HG03103 (cell line): ENCODE results near the gene HCN1.
"Not testable (repeated sequence)": the region's sequence is repeated elsewhere in the genome, so short reads cannot be mapped to it uniquely, and the experiment has no call there.

ENCODE experiments used
- ATAC-seq: cut with Tn5 transposase; IDR thresholded peaks from one replicate; pipeline ENCODE4 v1.9.1; 2021; ENCODE audit warnings: low read depth; ENCODE audit not compliant: unreplicated experiment

Gene HCN1

DNA sequence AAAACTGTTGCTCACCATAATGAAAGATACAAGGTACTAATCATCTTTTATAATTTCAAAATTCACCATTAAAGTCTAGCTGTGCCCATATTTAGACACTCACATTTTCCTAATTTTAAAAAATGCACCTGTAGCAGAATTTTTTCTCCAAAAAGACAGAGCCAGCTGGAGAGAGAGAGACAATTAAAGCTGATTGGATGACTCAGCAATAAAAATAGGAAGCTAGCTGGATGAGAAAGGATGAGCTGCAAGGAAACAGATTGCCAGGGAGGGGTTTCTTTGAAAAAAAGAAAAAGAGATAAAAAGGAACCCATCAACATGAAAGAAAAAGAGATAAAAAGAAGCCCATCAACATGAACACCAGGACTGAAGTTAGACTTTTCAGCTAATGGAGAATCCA lies 73.8 kb downstream of the HCN1 start:
- ATAC-seq: no peak

DNA sequence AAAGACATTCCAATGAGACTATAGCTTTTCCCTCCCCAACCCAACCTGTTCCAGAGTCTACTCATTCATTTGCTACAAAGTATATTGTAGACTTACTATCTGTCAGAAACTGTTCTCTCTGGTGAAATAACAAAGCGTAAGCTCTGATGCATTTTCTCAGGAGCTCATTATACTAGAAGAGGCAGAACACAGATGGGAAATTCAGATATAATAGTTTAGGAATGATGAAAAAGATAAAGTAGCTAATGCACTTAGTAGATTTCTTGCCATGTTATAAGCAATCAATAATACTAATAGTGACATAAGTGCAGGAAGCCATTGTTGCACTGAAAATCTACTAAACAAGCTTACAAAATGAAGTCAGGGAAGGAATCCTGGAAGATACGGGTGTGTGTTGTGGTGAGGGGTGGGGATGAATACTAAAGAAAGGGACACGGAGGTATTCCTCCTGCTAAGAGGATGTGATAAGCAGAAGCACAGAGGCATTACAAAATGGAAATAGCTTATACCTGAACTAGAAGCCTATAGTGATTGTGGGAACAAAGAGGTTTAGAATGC lies 78.2 kb downstream of the HCN1 start:
- ATAC-seq: no peak

DNA sequence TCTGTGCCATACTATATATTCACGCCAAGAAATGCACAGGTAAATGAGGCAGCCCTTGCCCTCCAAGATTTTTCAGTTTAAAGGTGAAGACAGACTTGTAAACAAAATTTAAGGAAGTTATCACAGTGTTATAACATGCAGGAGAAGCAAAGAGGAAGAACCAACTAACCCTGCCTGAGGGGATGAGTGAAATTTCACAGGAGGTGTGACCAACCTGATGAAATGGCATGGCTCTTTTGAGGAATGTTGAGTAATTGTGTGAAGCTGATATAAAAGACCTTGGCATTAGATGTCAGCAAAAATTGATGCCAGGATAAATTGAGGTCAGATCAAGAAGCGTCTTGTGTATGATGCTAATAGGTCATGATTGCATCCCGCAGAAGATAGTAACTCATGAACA lies 86.5 kb downstream of the HCN1 start:
- no peak for ATAC-seq

DNA sequence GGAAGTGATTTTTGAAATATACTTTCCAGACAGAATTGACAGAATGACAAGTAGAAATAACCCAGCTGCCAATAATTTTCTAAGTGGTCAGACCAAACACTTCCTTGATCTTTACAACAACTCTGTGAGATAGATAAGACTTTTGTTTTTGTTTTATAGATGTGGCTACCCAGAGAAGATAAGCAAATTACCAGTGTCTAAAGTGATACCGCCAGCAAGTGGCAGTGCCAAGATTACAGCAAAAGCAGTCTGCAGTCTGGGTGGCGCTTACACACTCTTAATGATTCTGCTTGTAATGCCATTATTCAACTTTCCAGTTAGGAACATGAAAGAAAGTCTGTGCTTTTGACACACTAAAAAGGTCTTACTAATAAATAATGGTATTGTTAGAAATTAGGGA lies 92.1 kb downstream of the HCN1 start:
- no peak for ATAC-seq

DNA sequence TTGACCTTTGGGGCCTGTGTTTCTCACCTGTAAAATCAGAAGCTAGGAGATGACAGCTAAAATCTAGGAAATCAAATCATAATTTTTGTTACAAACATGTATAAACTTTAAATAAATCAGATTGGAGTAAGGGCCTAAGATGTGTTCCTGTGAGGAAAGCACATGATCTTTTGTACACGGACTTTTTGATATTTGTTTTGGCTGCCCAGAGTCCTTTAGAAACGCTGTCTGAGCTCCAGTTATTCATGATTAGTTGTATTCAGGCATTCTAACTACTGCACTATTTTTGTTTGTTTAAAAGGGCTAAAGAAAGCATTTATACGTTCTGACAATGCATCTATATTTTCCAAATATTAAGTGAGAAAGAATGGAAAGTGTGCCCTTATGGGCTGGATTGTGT lies 94.8 kb downstream of the HCN1 start:
- ATAC-seq: no peak

DNA sequence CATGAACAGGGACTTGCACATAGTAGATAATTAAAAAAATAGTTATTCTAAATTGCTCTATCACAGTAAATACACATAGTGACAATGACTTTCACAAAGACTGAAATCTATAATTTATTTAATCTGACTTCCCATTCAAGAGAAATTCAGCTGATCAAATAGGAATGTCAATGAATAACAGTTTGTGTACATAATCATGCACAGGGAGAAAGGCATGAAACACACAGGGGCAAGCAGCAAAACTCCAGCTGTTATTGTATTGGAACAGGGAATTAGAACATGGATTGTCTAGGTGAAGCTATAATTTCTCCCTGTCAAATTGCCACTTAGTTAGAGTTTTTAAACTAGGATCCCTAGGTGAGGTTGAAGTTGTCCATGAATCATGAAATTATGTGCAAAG lies 99.9 kb downstream of the HCN1 start:
- no peak for ATAC-seq

DNA sequence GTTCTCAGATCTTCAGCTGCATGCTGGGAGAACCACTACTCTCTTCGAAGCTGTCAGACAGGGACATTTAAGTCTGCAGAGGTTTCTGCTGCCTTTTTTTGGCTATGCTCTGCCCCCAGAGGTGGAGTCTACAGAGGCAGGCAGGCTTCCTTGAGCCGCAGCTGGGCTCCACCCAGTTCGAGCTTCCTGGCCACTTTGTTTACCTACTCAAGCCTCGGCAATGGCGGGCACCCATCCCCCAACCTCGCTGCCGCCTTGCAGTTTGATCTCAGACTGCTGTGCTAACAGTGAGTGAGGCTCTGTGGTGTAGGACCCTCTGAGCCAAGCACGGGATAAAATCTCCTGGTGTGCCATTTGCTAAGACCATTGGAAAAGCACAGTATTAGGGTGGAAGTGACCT lies 110.2 kb downstream of the HCN1 start:
- ATAC-seq: not testable (repeated sequence)

DNA sequence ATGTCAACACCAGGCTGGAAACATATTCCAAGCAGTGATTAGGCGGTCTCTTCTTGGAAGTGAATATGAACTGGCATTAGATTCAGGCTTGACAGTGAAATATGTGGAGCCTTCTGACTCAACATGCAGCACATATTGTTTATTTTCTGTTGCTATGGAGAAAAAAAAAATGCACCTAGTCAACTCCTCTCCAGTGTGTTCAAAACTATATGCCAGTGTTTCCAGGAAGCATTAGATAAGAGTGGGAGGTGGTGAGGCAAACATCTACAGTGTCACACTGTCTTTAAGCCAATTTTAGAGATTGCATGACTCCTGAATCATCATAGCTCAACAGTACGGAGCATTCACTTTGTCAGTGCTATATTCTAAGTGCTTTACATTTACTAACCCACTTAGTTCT lies 117.9 kb downstream of the HCN1 start:
- ATAC-seq: no peak

DNA sequence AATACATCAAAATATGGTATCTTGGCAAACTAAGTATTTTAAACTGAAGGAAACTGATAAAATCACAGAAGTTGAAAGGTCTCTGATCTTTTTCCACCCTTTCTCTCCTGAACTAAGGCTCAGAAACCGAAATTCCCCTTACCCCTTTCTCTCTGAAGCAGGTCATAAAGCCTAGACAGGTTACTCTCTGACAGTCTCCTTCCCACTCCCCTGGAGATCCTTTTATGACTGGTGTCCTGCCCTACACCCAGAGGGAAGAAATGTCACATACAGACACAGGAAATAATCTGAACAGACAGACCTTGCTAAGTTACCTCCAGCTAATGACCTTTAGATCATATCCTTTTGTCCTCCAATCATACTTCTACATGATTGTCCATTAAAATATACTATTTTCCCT lies 127.4 kb downstream of the HCN1 start:
- ATAC-seq: no peak

DNA sequence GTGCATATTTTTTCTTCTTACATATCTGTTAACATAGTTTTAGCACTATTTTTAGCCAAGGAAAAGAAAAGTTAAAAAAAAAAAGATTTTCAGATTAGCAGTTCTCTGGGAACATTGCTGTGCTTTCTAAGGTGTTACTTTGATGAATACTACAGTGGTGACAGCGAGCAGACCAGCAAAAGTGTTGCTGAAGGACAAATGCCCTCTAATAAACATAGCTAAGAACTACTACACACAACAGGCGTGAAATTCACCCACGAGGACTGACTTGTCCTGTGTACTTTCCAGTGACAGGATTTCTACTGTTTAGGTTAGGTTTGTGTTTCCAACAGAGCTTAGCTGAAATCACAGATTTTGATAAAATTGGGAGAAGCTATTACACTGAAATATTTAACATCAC lies 153.8 kb downstream of the HCN1 start:
- no peak for ATAC-seq

DNA sequence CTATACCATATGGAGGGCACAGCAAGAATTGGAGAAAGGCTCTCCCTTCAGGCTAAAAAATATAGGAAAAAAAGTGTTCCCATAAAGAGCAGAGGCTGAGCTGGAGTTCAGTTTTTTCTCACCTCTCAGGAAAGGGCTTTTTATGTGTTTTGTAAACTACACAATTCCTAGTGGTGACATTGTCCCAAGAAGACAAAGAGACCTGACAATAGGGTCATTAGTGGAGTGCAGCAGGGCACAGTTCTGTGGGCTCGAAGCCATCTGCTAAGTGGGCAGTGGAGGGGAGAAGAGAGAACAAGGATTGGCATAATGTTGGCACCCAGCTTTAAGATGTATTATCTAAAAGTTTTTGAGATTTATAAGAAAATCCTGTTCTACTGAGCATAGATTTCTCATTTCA lies 162.5 kb downstream of the HCN1 start:
- ATAC-seq: no peak

DNA sequence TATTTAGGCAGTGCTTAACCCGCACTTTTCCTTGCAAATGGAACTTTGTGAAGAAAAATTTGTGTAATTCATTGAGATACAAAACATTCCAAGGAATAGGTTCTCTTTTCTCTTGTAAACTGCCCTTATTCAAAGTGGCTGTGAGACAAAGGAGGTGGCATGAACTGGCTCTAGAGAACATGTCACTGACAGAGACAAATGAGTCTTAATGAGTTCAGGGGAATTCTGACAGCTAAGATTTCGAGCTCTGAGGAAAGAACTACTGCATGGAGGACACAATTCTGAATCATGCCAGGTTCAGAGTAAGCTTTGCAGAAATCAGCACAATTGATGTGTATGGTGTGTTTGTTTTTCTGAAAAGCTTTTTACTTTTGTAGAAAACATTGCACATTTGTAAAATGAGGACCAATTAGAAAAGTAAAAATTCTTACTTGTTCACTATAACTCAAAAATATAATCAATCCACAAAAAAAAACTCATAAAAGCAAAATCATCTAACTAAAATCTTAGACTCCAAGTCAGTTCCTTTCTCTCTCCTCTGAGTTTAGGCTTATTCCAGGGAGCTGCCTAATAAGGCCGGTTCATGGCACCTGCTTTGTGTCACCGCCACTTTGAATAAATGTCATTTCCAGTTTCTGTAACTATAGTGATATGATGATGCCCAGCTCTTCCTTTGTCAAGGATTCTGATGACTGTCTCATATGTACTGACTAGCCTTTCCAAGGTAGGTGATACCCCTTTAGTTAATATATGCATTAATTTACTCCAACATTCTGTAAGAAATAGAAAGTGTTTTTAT lies 163.2 kb downstream of the HCN1 start:
- ATAC-seq: no peak

DNA sequence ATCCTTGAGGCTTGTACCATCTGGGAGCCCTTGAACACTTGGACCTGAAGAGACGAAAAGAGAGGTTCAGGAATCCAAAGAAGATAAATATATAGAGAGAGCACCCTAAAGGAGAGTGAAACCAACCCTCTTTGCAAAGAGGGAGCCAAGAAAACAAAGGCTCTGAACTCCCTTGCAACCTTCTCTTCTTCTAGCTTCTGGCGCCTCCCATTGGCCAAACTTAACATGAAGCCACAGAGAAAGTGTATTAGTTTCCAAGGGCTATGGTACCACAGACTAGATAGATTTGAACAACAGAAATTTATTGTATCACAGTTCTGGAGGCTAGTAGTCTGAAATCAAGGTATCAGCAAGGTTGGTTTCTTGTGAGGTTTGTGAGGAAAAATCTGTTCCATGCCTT lies 175.1 kb downstream of the HCN1 start:
- no peak for ATAC-seq

DNA sequence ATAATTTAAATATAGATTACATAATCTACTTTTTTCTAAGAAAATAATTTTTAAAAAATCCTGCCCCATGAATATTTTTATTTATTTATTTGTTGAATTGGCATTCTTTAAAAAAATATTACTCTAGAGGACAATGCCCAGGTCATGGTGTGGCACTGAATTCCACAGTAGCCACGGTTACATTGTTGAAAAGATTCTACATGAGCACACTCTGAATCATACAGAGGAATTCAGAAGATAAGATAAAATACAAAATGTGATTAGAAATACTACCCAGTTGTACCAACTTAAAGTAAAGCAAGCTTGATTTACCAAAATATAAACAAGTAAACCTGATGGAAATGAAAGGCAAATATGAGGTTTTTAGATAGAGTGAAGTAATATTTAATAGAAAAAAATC lies 183.7 kb downstream of the HCN1 start:
- no peak for ATAC-seq

DNA sequence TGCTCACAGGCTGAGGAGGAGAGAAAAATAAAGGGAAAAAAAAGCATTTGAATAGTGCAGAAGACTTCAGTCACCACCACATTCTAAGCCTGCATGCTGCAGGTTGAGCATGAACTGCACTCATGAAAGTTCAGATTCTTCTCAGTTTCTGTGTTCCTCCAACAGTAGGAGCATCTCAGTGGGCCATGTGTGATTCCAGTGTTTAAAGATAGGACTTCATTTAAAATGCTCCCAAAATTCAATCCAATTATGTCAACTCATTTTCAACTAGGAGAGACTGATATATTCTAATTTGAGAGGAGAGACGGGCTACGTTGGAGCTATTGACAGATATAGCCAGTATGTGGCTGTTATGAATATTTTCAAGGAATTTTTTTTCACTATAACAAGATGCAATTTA lies 186.8 kb downstream of the HCN1 start:
- ATAC-seq: no peak

DNA sequence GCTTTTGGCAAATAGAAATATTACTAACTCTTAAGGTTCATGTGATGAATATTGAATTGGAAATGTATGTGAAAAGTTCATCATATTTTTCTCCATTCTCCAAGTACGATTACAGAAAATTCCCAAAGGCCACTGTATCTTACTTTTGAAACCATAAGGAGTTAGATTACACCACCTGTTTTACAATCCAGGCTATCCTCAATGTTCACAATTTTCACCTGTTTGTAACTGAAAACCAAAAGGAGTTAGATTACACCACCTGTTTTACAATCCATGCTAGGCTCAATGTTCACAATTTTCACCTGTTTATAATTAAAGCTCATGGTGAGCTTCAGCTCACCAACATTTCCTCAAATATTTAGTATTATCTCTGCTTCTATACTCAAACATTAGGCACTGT lies 188.0 kb downstream of the HCN1 start:
- ATAC-seq: no peak

DNA sequence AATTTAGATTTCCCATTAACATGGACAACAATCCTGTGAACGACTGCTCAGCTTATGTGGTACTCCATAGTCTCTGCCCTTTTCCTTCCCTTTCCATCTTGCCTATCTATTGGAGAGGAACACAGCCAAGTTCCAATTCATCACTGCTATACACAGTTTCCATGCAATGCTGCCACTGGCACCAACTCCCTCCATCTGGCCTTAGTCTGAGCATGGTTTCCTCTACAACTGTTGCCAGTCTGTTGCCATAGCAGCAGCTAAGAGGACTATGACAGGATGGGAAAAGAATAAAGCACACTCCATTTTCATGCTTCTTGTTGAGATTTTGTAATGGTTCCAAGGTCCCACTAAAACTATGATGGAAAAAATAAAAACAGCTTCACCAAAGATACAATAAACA lies 189.0 kb downstream of the HCN1 start:
- ATAC-seq: no peak

DNA sequence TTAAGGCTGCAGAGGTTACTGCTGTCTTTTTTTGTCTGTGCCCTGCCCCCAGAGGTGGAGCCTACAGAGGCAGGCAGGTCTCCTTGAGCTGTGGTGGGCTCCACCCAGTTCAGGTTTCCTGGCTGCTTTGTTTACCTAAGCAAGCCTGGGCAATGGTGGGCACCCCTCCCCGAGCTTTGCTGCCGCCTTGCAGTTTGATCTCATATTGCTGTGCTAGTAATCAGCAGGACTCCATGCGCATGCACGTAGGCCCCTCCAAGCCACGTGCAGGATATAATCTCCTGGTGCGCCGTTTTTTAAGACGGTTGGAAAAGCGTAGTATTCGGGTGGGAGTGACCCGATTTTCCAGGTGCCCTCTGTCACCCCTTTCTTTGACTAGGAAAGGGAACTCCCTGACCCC lies 197.2 kb downstream of the HCN1 start:
- not testable (repeated sequence) for ATAC-seq

DNA sequence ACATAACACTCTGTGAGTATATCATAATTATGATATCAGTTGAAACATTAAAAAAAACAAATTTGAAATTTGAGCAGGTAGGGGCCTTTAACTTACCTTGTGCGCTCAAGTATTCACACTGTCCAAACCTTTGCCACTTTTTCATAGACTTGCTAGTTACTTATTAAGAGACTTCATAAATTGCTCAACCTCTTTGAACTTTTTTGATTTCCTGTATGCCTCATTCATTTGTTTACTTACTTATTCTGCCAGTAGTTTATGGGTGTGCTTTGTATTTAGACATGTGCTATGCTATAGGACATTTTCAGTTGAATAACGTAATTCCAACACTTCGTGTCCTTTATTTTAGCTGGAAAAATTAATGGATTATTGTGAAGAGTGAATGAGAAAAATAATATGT lies 204.8 kb downstream of the HCN1 start:
- ATAC-seq: no peak

DNA sequence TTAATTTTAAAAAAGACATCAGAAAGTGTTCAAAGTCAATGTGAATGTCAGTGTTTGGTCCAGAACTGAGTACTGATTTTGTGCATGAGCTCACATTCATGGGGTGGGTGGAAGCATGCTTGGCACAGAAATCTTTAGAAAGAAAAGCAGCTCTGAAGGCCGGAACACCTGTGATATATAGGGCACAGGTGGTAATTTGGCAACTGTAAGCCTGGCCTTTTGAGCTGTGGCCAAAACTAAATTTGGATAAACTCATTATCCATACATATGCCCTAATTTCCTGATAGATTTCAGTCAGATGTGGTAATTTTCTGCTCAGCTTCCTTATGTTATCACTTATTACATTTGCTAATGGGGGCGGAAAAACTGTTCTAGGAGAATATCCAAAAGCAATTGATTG lies 211.4 kb downstream of the HCN1 start:
- ATAC-seq: no peak

DNA sequence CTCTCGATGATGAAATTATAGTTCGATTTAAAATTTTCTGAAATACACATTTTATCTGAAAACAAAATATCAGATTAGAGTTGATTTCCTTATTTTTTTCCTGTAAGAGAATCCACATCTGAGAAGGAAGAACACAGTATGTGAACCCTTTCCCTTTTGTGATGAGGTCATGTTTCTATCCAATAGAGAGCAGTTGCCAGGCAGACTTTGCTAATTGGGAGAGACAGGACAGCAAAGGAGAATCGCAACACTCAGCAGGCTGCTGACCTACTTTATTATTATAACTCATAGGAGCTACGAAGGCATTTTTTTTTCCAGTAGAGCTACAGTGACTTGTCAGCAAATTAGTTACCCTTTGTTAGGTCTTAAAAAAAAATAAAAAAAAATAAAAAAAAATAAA lies 242.1 kb downstream of the HCN1 start:
- no peak for ATAC-seq

DNA sequence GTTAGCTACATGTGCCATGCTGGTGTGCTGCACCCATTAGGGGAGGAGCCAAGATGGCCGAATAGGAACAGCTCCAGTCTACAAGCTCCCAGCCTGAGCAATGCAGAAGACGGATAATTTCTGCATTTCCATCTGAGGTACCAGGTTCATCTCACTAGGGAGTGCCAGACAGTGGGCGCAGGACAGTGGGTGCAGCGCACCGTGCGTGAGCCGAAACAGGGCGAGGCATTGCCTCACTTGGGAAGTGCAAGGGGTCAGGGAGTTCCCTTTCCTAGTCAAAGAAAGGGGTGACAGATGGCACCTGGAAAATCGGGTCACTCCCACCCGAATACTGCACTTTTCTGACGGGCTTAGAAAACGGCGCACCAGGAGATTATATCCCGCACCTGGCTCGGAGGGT lies 251.3 kb downstream of the HCN1 start:
- ATAC-seq: not testable (repeated sequence)

DNA sequence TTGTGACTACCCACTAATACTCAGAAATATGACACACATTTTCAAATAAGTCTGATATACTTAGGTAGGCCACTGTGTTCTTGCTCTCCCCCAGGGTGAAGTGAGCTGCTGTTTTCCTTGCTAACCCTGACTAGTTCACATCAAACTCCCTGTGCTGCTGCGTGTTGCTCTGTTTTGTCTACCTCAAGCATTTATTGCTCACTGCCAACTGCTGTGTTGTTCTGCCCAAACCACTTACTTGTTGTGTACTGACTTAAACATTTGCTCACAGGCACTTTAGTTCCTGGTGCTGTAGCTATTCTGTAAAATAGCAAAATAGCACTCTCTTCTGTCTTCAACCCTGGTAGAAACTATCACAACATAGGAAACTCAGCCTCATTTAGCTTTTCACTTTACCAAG lies 255.7 kb downstream of the HCN1 start:
- ATAC-seq: no peak
